Calu3 (cell line): ENCODE measurements around the gene FXN. TPM values are rescaled to one million over a fixed set of nuclear protein-coding genes. Genes with fewer than 3 reads are reported as not detected.

Source experiments
- BruUV-seq: library from RNA; stranded (reverse); fragments of 400-500 nt; replicated peaks from 2 replicates; lab custom pipeline; 2021; lab: Mats Ljungman, UMichigan
- CTCF ChIA-PET: fragments of 300-600 bp; sonication (Branson Sonifier 250); formaldehyde crosslinking; loops from one replicate; lab custom pipeline; 2022; ENCODE audit warnings: antibody characterized with exemption; lab: Charles Lee
- DNase-seq: peaks from one replicate; pipeline ENCODE4 v3.0.0; 2022
- H3K27ac Mint-ChIP-seq: one replicate; pipeline ENCODE4 v1.8.0; 2022; ENCODE audit warnings: mixed read lengths; ENCODE audit not compliant: unreplicated experiment
- H3K27me3 Mint-ChIP-seq: one replicate; pipeline ENCODE4 v1.8.0; 2022; ENCODE audit warnings: mixed read lengths; ENCODE audit not compliant: unreplicated experiment
- H3K36me3 Mint-ChIP-seq: one replicate; pipeline ENCODE4 v1.8.0; 2022; ENCODE audit warnings: mild to moderate bottlenecking, moderate library complexity, mixed read lengths; ENCODE audit not compliant: insufficient read depth, unreplicated experiment
- H3K4me1 Mint-ChIP-seq: one replicate; pipeline ENCODE4 v1.8.0; 2022; ENCODE audit warnings: mild to moderate bottlenecking, low read depth, mixed read lengths; ENCODE audit not compliant: unreplicated experiment
- H3K4me3 Mint-ChIP-seq: one replicate; pipeline ENCODE4 v1.8.0; 2022; ENCODE audit warnings: mild to moderate bottlenecking, low read depth, moderate library complexity, mixed read lengths; ENCODE audit not compliant: unreplicated experiment
- H3K9me3 Mint-ChIP-seq: one replicate; pipeline ENCODE4 v1.8.0; 2022; ENCODE audit warnings: low read depth, mixed read lengths; ENCODE audit not compliant: unreplicated experiment
- CTCF ChIP-seq: fragments of 200-600 bp; IDR thresholded peaks from one replicate; pipeline ENCODE4 v1.8.0; 2022; ENCODE audit warnings: antibody characterized with exemption; ENCODE audit not compliant: unreplicated experiment
- intact Hi-C: fragments of 100-400 bp; cut with micrococcal nuclease; formaldehyde crosslinking; loops from one replicate; pipeline ENCODE4 v1.10.0; 2022; ENCODE audit not compliant: unreplicated experiment
- total RNA-seq: library from RNA; stranded (reverse); gene quantifications from 2 replicates; pipeline ENCODE4 v1.2.3, GENCODE V29; 2022

FXN gene
- total RNA-seq, 1 experiment from 2014 or later, result 12.9 TPM

- Mint-ChIP-seq H3K27me3 (no peaks in the 10 kb centered on the region), H3K9me3 (no peaks in the 10 kb centered on the region), H3K4me3 (peak overlapping the region; percentile 67), H3K36me3 (peaks cover 50% of the 10 kb centered on the region), H3K27ac (peak overlapping the region; percentile 4), H3K4me1 (peaks cover 49% of the 10 kb centered on the region)
- no peak for TF ChIP-seq CTCF
- no TSS peak for BruUV-seq
- CTCF ChIA-PET, result no interaction called here
- intact Hi-C loops, result loop anchor here (5.0 kb wide), 1 partner anchor 57 kb away; no protein-coding TSS in a partner anchor
- peak; percentile 11 for DNase-seq
These were observed 95.2 kb downstream of the FXN start for GRCh38 chr9:69130456-69131441.

DNA sequence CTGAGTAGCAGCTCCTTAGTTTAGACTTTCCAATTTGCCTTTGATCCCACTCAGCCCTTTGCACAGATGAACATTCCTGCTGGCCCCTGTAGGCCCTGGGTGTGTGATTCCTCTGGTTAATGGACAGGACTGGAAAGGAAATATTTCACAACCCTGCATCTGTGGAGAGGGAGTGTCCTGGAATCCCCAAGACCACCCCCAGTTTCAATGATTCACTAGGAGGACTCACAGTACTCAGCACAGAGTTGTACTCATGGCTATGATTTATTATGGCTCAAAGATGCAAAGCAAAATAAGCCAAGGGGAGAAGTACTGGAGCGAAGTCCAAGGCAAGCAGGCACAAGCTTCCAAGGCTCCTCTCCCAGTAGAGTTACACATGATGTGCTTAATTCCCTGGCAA, 96.1 kb downstream of the FXN start:
- H3K36me3 Mint-ChIP-seq, result peaks cover 54% of the 10 kb centered on the region
- H3K4me3 Mint-ChIP-seq, result peak overlapping the region; percentile 67
- intact Hi-C loops, result loop anchor here (5.0 kb wide), 1 partner anchor 56 kb away; no protein-coding TSS in a partner anchor
- no TSS peak for BruUV-seq
- peak; percentile 25 for DNase-seq
- no peaks in the 10 kb centered on the region for H3K27me3 Mint-ChIP-seq
- no peaks in the 10 kb centered on the region for H3K9me3 Mint-ChIP-seq
- CTCF ChIA-PET, result no interaction called here
- H3K4me1 Mint-ChIP-seq, result peaks cover 53% of the 10 kb centered on the region
- no peak for TF ChIP-seq CTCF
- H3K27ac Mint-ChIP-seq, result peak overlapping the region; percentile 4

DNA sequence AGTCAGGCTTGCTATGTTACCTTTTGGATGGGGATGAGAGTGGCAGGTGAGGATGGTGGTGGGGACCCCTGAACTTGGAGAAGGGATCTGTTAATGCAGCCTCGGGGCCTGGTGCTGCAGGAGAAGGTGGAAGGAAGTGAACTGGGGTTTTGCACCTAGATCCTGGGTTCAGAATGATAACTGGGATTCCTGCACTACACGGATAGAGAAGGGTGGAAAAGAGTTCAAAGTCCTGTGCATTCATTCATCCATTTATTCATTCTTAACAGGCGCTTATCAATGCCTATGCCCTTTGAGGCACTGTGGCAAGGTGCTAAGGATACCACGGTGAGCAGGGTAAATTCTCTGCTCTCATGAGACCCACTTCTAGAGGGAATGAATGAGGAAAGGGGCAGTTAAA, 96.8 kb downstream of the FXN start:
- no peak for DNase-seq
- CTCF ChIA-PET, result interaction anchor here (0.5 kb wide), 1 partner anchor 1946 kb away, joined by 3 read pairs; no protein-coding TSS in a partner anchor
- intact Hi-C loops, result loop anchor here (5.0 kb wide), 1 partner anchor 55 kb away; no protein-coding TSS in a partner anchor

DNA sequence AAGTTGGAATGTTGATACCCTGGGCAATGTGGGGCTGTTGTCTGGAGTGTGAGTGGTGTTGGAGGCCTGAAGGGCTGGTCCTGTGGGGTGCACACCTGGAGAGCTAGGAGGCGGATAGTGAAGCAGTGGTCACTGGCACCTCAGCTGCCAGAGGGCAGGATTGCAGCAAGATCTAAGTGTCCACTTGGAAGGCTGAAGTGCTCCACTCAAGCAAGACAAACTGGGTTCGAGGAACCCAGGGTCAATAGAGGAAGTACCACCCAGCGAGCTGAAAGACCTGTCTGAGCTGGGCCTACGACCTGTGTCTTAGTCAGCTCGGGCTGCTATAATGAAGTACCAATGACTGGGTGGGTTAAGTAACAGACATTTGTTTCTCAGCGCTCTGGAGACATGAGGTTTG, 98.9 kb downstream of the FXN start:
- peaks cover 67% of the 10 kb centered on the region for H3K4me1 Mint-ChIP-seq
- TF ChIP-seq CTCF, result no peak
- peak overlapping the region; percentile 34 for H3K27ac Mint-ChIP-seq
- CTCF ChIA-PET, result interaction anchor here (0.6 kb wide), 1 partner anchor 21 kb away, joined by 3 read pairs; no protein-coding TSS in a partner anchor
- H3K4me3 Mint-ChIP-seq, result no peak overlapping the region
- H3K27me3 Mint-ChIP-seq, result no peaks in the 10 kb centered on the region
- H3K9me3 Mint-ChIP-seq, result no peaks in the 10 kb centered on the region
- no peak for DNase-seq
- peaks cover 56% of the 10 kb centered on the region for H3K36me3 Mint-ChIP-seq
- intact Hi-C loops, result loop anchor here (5.0 kb wide), 1 partner anchor 53 kb away; no protein-coding TSS in a partner anchor
- no TSS peak for BruUV-seq

More for the DNA sequence above, 96.8 kb downstream of the FXN start:
- Mint-ChIP-seq H3K36me3 (peaks cover 57% of the 10 kb centered on the region), H3K9me3 (no peaks in the 10 kb centered on the region), H3K4me3 (peak overlapping the region; percentile 67), H3K27ac (peak overlapping the region; percentile 72), H3K27me3 (no peaks in the 10 kb centered on the region), H3K4me1 (peaks cover 60% of the 10 kb centered on the region)
- BruUV-seq, result no TSS peak
- no peak for TF ChIP-seq CTCF
